ENCODE results near the gene CCDC97.

CCDC97 gene

DNA sequence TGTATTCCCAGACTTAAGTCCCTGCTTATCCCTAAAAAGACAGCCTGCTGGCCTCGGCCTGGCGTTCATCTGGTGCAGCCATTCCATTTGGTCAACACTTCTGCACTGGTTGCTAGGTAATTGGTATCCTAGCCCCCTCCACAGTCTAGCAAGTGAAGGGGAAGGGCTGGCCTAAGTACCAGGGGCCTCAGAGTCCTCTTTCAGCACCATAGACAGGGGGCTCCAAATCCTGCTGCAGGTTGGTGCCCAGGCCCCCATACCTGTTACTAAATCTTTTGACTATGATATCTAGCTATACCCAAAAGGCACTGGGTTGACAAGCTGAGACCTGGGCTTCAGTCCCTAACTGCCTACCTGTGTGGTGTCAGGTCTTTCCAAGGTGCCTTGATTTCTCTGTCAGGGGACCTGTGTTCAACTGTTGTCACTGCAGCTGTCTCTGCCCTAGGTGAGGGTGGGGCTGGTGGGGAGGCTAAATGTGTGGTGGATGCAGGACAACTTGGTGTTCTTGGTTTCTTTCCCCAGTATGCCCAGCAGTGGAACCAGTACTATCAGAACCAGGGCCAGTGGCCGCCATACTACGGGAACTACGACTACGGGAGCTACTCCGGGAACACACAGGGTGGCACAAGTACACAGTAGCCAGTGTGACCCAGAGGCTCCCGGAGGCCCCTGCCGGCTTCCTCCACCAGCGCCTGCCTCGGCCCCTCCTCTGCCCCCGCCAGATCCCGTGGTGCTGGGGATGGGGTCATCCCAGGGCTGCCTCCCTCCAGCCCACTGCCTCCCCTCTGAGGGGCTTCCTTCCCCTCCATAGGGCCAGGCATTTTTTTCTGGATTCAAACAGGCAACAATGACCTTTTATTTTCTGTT lies 3.8 kb upstream of the CCDC97 start:
- no peak overlapping the region for H3K4me3 ChIP-seq (replicated peaks; ENCODE audit: low read depth, low read length)
- TF ChIP-seq, protein P1, sequence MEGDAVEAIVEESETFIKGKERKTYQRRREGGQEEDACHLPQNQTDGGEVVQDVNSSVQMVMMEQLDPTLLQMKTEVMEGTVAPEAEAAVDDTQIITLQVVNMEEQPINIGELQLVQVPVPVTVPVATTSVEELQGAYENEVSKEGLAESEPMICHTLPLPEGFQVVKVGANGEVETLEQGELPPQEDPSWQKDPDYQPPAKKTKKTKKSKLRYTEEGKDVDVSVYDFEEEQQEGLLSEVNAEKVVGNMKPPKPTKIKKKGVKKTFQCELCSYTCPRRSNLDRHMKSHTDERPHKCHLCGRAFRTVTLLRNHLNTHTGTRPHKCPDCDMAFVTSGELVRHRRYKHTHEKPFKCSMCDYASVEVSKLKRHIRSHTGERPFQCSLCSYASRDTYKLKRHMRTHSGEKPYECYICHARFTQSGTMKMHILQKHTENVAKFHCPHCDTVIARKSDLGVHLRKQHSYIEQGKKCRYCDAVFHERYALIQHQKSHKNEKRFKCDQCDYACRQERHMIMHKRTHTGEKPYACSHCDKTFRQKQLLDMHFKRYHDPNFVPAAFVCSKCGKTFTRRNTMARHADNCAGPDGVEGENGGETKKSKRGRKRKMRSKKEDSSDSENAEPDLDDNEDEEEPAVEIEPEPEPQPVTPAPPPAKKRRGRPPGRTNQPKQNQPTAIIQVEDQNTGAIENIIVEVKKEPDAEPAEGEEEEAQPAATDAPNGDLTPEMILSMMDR (IDR thresholded peaks at IDR 0.05; ENCODE audit: low read length, missing control alignments) = no peak

DNA sequence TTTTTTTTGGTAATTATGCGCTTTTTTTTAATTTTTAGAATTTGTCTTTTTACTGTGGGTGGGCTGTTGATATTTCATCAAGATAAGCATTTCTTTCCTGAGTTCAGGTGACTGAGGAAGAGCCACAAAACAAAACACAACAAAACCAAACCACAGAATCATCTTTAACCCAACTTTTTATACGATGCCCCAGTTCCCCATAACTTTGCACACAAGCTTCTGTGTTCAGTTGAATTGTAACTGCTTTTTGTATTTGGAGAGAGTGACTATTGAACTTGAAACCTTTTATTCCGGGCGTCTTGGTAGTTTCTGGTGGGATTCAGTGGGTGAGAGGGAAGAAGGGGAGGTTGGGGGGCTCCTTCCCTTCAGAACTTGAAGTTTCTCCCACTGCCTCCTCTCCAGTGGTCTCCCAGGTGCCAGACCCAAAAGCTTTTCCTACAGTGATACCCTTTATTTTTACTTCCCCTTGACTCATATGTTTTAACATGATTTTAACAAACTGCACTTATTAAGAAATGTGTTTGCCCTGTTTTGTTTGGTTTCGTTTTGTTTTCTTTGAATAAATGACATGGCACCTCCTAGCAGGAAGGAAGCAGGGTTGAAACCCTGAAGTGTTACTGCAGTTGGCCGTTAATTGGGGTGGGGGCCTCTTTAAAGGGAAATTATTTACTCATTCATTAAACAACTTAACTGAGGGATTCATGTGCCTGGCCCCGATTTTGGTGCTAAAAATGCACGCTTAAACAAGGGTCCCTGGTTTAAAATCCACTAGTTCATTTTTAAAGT lies 2.7 kb upstream of the CCDC97 start:
- H3K4me3 ChIP-seq (replicated peaks; ENCODE audit: low read depth, low read length) = no peak overlapping the region
- TF ChIP-seq, protein P1 (IDR thresholded peaks at IDR 0.05; ENCODE audit: low read length, missing control alignments) = no peak
- no peak for DNase-seq (ENCODE audit: low read depth)

More for the DNA sequence above, 3.8 kb upstream of the CCDC97 start:
- DNase-seq (ENCODE audit: low read depth) = no peak

DNA sequence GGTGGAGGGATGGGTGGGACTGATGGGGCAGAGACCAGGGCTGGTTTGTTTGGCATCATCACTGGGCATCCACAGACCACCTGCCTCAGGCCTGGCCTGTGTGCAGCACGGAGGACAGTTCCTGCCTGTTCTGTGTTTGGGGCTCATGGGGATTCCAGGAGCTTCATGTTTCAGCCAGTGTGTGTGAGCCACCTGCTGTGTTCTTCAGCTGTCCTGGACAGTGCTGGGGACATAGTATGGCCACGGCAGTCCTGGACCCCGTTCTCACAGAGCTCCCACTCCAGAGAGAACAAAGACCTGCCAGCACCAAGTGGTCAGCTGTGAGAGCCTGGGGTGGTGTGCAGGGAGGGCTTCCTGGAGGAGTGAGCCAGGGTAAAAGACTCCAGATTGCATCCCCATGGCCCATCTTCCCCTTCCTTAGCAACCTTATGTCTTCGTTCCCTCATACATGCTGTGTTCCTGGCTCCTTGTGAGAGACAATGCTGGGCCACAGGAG lies 2.0 kb upstream of the CCDC97 start:
- no peak for DNase-seq (ENCODE audit: low read depth)
- H3K4me3 ChIP-seq (replicated peaks; ENCODE audit: low read depth, low read length) = no peak overlapping the region
- TF ChIP-seq, protein P1 (IDR thresholded peaks at IDR 0.05; ENCODE audit: low read length, missing control alignments) = no peak

DNA sequence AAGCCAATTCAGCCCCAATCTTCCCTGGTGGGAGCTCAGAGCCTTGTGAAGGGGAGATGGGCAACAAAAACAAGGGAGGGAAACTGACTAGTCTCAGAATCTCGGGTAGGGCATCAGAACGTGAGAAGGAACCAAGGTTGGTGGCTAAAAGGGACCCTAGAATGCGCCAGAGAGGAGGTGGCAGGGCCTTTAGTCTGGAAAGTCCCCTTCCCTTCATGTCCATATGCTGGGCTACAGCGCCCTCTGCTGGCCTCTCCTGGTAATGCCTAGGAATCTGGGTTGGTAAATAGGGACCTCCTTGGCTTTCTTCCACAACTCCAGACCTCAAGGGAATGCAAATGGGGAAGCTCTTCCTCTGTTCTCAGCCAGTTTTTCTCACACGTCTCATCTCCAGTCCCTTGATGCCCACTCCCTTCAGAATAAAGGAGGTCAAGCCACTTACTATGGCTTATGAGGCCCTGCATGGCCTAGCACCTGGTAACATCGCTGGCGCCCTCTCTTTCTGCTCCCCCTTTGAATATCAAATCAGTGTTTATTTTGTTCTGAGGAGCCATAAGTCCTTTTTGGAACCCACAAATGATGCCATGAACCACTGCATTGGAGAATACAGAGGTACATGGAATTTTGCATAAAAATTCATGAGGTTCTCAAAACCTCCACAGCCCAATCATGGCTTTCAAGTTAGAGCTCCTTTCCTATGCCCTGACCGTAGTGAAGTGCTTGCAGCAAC lies 1.4 kb upstream of the CCDC97 start:
- TF ChIP-seq, protein P1 (IDR thresholded peaks at IDR 0.05; ENCODE audit: low read length, missing control alignments) = peak; percentile 98
- H3K4me3 ChIP-seq (replicated peaks; ENCODE audit: low read depth, low read length) = peak overlapping the region; percentile 96
- DNase-seq (ENCODE audit: low read depth) = peak; percentile 92

DNA sequence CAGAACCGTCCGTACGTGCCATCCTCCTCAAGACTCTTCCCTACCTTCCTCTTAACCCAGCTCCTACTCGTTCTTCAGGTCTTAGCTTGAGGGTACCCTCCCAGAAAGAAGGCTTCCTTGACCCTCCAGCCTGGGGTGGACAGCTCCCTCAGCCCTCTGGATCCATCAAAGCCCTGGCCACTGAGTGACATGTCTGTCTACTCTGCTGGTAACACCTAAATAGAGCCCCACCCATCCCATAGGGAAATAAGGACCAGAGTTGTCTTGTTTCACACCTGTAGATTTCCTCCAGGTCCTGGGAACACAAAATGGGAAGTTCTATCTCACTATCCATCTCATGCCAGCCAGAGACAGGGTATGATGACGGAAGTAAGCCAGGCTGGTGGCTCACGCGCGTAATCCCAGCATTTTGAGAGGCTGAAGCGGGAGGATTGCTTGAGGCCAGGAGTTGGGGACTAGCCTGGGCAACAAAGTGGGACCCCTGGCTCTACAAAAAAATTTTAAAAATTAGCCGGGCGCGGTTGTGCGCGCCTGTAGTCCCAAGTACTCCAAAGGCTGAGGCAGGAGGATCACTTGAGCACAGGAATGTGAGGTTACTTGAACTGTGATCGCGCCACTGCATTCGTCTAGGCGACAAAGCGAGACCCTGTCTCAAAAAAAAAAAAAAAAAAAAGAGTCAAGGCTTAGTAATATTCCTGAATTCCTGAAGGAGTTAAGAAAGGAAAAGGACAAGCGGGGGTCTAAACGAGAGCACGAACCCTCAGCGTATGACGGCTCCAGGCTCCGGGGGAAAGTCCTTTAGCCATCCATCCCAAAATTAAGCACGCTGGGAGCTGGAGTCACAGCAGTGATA lies 566 bp upstream of the CCDC97 start:
- H3K4me3 ChIP-seq (replicated peaks; ENCODE audit: low read depth, low read length) = peak overlapping the region; percentile 96
- no peak for DNase-seq (ENCODE audit: low read depth)
- TF ChIP-seq, protein P1 (IDR thresholded peaks at IDR 0.05; ENCODE audit: low read length, missing control alignments) = no peak

DNA sequence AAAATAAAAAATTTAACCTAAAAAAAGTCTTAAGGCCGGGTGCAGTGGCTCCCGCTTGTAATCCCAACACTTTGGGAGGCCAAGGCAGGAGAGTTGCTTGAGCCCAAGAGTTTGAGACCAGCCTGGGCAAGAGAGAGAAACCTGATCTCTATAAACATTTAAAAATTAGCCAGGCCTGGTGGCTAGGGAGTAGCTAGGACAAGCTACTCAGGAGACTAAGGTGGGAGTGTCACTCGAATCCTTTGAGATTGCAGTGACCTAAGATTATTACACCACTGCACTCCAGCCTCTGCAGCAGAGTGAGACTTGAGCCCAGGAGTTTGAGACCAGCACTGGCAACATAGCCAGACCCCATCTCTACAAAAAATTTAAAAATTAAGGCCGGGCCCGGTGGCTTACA lies 1.1 kb downstream of the CCDC97 start:
- TF ChIP-seq, protein P1 (IDR thresholded peaks at IDR 0.05; ENCODE audit: low read length, missing control alignments) = no peak
- no peak for DNase-seq (ENCODE audit: low read depth)

More for the DNA sequence above, 1.1 kb downstream of the CCDC97 start:
- peak overlapping the region; percentile 96 for H3K4me3 ChIP-seq (replicated peaks; ENCODE audit: low read depth, low read length)

All from fibroblast of pulmonary artery (primary cell).